Muscle layer of colon (tissue), 2 donors: ENCODE data around the gene ASPSCR1.

Experiments used
- H3K27ac ChIP-seq: one replicate; pipeline ENCODE4 v1.7.0; 2013; ENCODE audit warnings: low read depth, mild to moderate bottlenecking, low read length, moderate library complexity
- H3K27me3 ChIP-seq, 2 donors: one replicate each; pipeline ENCODE4 v1.7.0; 2013; ENCODE audit warnings: low read length in 2 of 2, mild to moderate bottlenecking in 2 of 2; ENCODE audit not compliant: insufficient read depth in 2 of 2, control insufficient read depth in 1 of 2
- H3K36me3 ChIP-seq: one replicate; pipeline ENCODE4 v1.7.0; 2013; ENCODE audit warnings: mild to moderate bottlenecking, low read length; ENCODE audit not compliant: insufficient read depth
- H3K4me1 ChIP-seq: one replicate; pipeline ENCODE4 v1.7.0; 2013; ENCODE audit warnings: mild to moderate bottlenecking, low read length; ENCODE audit not compliant: insufficient read depth
- H3K4me3 ChIP-seq, 2 donors: one replicate each; pipeline ENCODE4 v1.7.0; 2013; ENCODE audit warnings: low read length in 2 of 2, low read depth in 1 of 2, mild to moderate bottlenecking in 1 of 2, moderate library complexity in 1 of 2
- H3K9ac ChIP-seq: one replicate; pipeline ENCODE4 v1.7.0; 2013; ENCODE audit warnings: low read length
- H3K9me3 ChIP-seq: one replicate; pipeline ENCODE4 v1.7.0; 2013; ENCODE audit warnings: mild to moderate bottlenecking, low read length
- donor health status: abdominal sarcoma.
- donor health status: Adenocarcinoma of cecum.

ASPSCR1 gene

GRCh38 chr17:81977211-81977808 lies at the start of gene ASPSCR1:
Gene ASPSCR1, plus strand, starts transcription at chr17:81977629. Its CDS starts 18 bp downstream, at chr17:81977647.
- no peaks in the 10 kb centered on the region for H3K9me3 ChIP-seq
- no peaks in the 10 kb centered on the region for H3K27me3 ChIP-seq

GRCh38 chr17:81927653-81928543 lies 49.5 kb upstream of the ASPSCR1 start, which contains the start of gene MAFG:
Gene MAFG, minus strand, starts transcription at chr17:81927735. Its CDS starts 4,550 bp downstream, at chr17:81923185.
- H3K27me3 ChIP-seq, result peaks cover 0 to 12% of the 10 kb centered on the region in 2 donors
- H3K4me1 ChIP-seq, result peaks cover 36% of the 10 kb centered on the region
- H3K4me3 ChIP-seq, result peak within 1 kb of the TSS; percentile 80 to 96
- H3K9me3 ChIP-seq, result no peaks in the 10 kb centered on the region
- H3K9ac ChIP-seq, result peak within 1 kb of the TSS; percentile 58
- H3K36me3 ChIP-seq, result no peaks in the 10 kb centered on the region
- peak within 1 kb of the TSS; percentile 97 for H3K27ac ChIP-seq

More at GRCh38 chr17:81977211-81977808, at the start of gene ASPSCR1:
- Histone ChIP-seq H3K36me3 (peaks cover 6% of the 10 kb centered on the region), H3K4me1 (peaks cover 8% of the 10 kb centered on the region), H3K9ac (peak within 1 kb of the TSS; percentile 89), H3K4me3 (peak within 1 kb of the TSS; percentile 81 to 92), H3K27ac (peak within 1 kb of the TSS; percentile 90)

- Histone ChIP-seq H3K4me3 (peak overlapping the region in 1 of 2 donors; percentile 47), H3K9ac (no peak overlapping the region), H3K9me3 (no peaks in the 10 kb centered on the region), H3K27ac (no peak overlapping the region), H3K4me1 (peaks cover 35% of the 10 kb centered on the region), H3K36me3 (no peaks in the 10 kb centered on the region), H3K27me3 (peaks cover 0 to 12% of the 10 kb centered on the region in 2 donors)
Measured at GRCh38 chr17:81928544-81929252, 48.7 kb upstream of the ASPSCR1 start.

- Histone ChIP-seq H3K4me3 (no peak overlapping the region), H3K36me3 (no peaks in the 10 kb centered on the region), H3K27me3 (peaks cover 0 to 12% of the 10 kb centered on the region in 2 donors), H3K9ac (no peak overlapping the region), H3K27ac (no peak overlapping the region), H3K9me3 (no peaks in the 10 kb centered on the region), H3K4me1 (peaks cover 27% of the 10 kb centered on the region)
Measured at GRCh38 chr17:81929253-81930141, 47.9 kb upstream of the ASPSCR1 start.

GRCh38 chr17:81930142-81931125 lies 47.0 kb upstream of the ASPSCR1 start:
- Histone ChIP-seq H3K9ac (no peak overlapping the region), H3K27ac (no peak overlapping the region), H3K4me1 (peaks cover 18% of the 10 kb centered on the region), H3K4me3 (no peak overlapping the region), H3K9me3 (no peaks in the 10 kb centered on the region), H3K36me3 (no peaks in the 10 kb centered on the region), H3K27me3 (peaks cover 0 to 12% of the 10 kb centered on the region in 2 donors)

- Histone ChIP-seq H3K36me3 (no peaks in the 10 kb centered on the region), H3K4me1 (peaks cover 12% of the 10 kb centered on the region), H3K9ac (no peak overlapping the region), H3K27me3 (peaks cover 0 to 12% of the 10 kb centered on the region in 2 donors), H3K27ac (no peak overlapping the region), H3K4me3 (no peak overlapping the region), H3K9me3 (no peaks in the 10 kb centered on the region)
Measured at GRCh38 chr17:81931189-81931556, 46.3 kb upstream of the ASPSCR1 start.

GRCh38 chr17:81931557-81932332 lies 45.7 kb upstream of the ASPSCR1 start:
- Histone ChIP-seq H3K27me3 (peaks cover 0 to 16% of the 10 kb centered on the region in 2 donors), H3K27ac (no peak overlapping the region), H3K4me1 (peaks cover 14% of the 10 kb centered on the region), H3K36me3 (no peaks in the 10 kb centered on the region), H3K4me3 (no peak overlapping the region), H3K9ac (no peak overlapping the region), H3K9me3 (no peaks in the 10 kb centered on the region)

- Histone ChIP-seq H3K9ac (no peak overlapping the region), H3K9me3 (no peaks in the 10 kb centered on the region), H3K4me3 (no peak overlapping the region), H3K27ac (no peak overlapping the region), H3K4me1 (peaks cover 16% of the 10 kb centered on the region), H3K27me3 (peaks cover 0 to 18% of the 10 kb centered on the region in 2 donors), H3K36me3 (no peaks in the 10 kb centered on the region)
Measured at GRCh38 chr17:81932333-81932983, 45.0 kb upstream of the ASPSCR1 start.

- no peak overlapping the region for H3K9ac ChIP-seq
- no peaks in the 10 kb centered on the region for H3K36me3 ChIP-seq
- H3K4me3 ChIP-seq, result no peak overlapping the region
Measured at GRCh38 chr17:81933178-81933699, 44.2 kb upstream of the ASPSCR1 start.

More at GRCh38 chr17:81933178-81933699, 44.2 kb upstream of the ASPSCR1 start:
- H3K27ac ChIP-seq, result no peak overlapping the region
- peaks cover 14% of the 10 kb centered on the region for H3K4me1 ChIP-seq
- H3K9me3 ChIP-seq, result no peaks in the 10 kb centered on the region
- peaks cover 0 to 17% of the 10 kb centered on the region in 2 donors for H3K27me3 ChIP-seq
